ENCODE results near the gene ATP6V1A.
"Not testable (repeated sequence)": the region's sequence is repeated elsewhere in the genome, so short reads cannot be mapped to it uniquely, and the experiment has no call there.

The ATP6V1A gene

DNA sequence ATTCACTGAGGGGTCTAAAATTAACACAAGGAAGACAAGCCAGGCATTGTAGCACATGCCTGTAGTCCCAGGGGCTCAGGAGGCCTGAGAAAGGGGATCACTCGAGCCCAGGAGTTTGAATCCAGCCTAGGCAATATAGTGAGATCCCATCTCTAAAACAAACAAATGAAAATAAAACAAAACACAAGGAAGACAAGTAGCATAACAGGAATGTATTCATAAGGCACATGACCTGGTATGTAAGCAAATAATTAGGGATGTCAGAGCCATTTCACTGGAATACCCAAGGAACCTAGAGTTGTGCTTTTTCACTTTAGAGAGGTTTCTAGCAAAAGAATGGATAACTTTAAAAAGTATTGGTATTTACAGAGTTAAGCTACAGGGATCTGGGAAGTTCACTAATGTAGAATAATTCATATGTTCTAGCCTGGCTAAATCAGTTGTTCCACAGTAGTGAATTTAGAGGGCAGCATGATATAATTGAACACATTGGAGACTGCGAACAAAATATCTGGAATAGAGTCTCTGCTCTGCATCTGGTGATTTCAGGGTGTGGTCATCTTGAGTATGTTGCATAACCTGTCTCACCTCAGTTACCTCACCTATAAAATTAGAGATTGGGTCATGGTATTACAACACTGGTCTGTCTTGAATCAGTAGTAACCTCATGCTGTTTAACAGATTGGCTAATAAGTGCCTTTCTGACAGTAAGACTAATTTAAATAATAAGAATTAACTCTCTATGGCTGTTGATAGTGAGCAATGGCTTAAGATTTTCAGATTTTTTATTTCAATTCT is 101.0 kb downstream of the ATP6V1A start:
- no peaks in the 10 kb centered on the region for H3K9me3 ChIP-seq (ENCODE audit: low read length)
- no peak overlapping the region for H3K4me3 ChIP-seq (ENCODE audit: low read length)
- H3K36me3 ChIP-seq (ENCODE audit: insufficient read depth, low read length), result no peaks in the 10 kb centered on the region
- H2AFZ ChIP-seq (ENCODE audit: low read depth, low read length), result no peak overlapping the region
- H3K4me1 ChIP-seq (ENCODE audit: insufficient read depth, low read length), result no peaks in the 10 kb centered on the region
- H3K27me3 ChIP-seq (ENCODE audit: insufficient read depth, low read length), result no peaks in the 10 kb centered on the region

GRCh38 chr3:113849071-113849470 is 102.2 kb downstream of the ATP6V1A start:
- not testable (repeated sequence) for H3K27me3 ChIP-seq (ENCODE audit: insufficient read depth, low read length); H3K4me1 ChIP-seq (ENCODE audit: insufficient read depth, low read length); H3K36me3 ChIP-seq (ENCODE audit: insufficient read depth, low read length); H2AFZ ChIP-seq (ENCODE audit: low read depth, low read length); H3K9me3 ChIP-seq (ENCODE audit: low read length); H3K4me3 ChIP-seq (ENCODE audit: low read length)

DNA sequence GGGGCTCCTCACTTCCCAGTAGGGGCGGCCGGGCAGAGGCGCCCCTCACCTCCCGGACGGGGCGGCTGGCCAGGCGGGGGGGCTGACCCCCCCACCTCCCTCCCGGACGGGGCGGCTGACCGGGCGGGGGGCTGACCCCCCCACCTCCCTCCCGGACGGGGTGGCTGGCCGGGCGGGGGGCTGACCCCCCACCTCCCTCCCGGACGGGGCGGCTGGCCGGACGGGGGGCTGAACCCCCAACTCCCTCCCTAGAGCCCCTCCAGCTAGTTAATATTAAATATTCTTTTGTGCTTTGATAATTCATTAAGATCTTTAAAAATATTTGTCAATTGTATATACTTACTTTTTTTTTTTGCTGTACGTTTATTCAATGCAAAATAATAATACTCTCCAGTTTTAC is 103.0 kb downstream of the ATP6V1A start:
- not testable (repeated sequence) for H3K27me3 ChIP-seq (ENCODE audit: insufficient read depth, low read length); H2AFZ ChIP-seq (ENCODE audit: low read depth, low read length); H3K4me3 ChIP-seq (ENCODE audit: low read length); H3K36me3 ChIP-seq (ENCODE audit: insufficient read depth, low read length); H3K4me1 ChIP-seq (ENCODE audit: insufficient read depth, low read length); H3K9me3 ChIP-seq (ENCODE audit: low read length)

- H3K27me3 ChIP-seq (ENCODE audit: insufficient read depth, low read length), result not testable (repeated sequence)
Observed at GRCh38 chr3:113850391-113850790, 103.6 kb downstream of the ATP6V1A start.

DNA sequence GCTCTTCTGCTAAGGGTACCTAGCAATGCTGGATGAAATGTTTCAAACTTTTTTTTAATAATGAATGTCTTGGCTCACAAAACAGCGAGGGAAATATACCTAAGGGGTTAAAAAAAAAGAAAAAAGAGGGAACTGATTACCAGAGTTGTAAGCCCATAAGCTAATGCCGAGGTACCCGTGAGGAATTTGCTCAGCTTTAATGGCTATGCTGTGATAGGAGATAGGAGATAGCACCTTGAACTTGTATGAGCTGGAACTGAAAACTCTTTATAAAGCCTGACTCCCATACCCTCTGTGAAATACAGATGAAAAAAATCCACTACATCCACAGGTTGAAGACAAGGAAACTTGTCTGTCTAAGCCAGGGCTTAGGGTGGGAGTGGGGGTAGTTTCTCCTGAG is 105.7 kb downstream of the ATP6V1A start:
- Histone ChIP-seq H3K36me3 (ENCODE audit: insufficient read depth, low read length) (no peaks in the 10 kb centered on the region), H3K4me3 (ENCODE audit: low read length) (no peak overlapping the region), H2AFZ (ENCODE audit: low read depth, low read length) (no peak overlapping the region), H3K9me3 (ENCODE audit: low read length) (no peaks in the 10 kb centered on the region), H3K4me1 (ENCODE audit: insufficient read depth, low read length) (no peaks in the 10 kb centered on the region), H3K27me3 (ENCODE audit: insufficient read depth, low read length) (no peaks in the 10 kb centered on the region)

More at GRCh38 chr3:113850391-113850790, 103.6 kb downstream of the ATP6V1A start:
- H3K9me3 ChIP-seq (ENCODE audit: low read length); H3K4me3 ChIP-seq (ENCODE audit: low read length); H2AFZ ChIP-seq (ENCODE audit: low read depth, low read length); H3K4me1 ChIP-seq (ENCODE audit: insufficient read depth, low read length); H3K36me3 ChIP-seq (ENCODE audit: insufficient read depth, low read length): not testable (repeated sequence)

Data from neuron (in vitro differentiated cells).